Activated T-cell treated with anti-CD3 and anti-CD28 coated beads, Interleukin-2, amount 50 U/mL, for 4 hours (primary cell): ENCODE data around the gene RASGRF1. TPM values are rescaled to one million over a fixed set of nuclear protein-coding genes. Genes with fewer than 3 reads are reported as not detected.

Experiments used
- ATAC-seq, 2 donors: fragments of 200-7000 bp; cut with Tn5 transposase; one replicate each; pipeline ENCODE4 v1.10.0; 2021
- DNase-seq: peaks from one replicate; pipeline ENCODE4 v3.0.0-alpha.2; 2020
- H3K27me3 Mint-ChIP-seq: one replicate; pipeline ENCODE4 v1.8.0; 2021; ENCODE audit warnings: low read depth, mixed read lengths
- H3K36me3 Mint-ChIP-seq: one replicate; pipeline ENCODE4 v1.8.0; 2022; ENCODE audit warnings: mixed read lengths; ENCODE audit not compliant: insufficient read depth
- H3K4me1 Mint-ChIP-seq: one replicate; pipeline ENCODE4 v1.8.0; 2021; ENCODE audit warnings: low read depth, mixed read lengths
- H3K4me3 Mint-ChIP-seq: one replicate; pipeline ENCODE4 v1.8.0; 2021; ENCODE audit warnings: mild to moderate bottlenecking, moderate library complexity, mixed read lengths
- H3K9me3 Mint-ChIP-seq: one replicate; pipeline ENCODE4 v1.8.0; 2021; ENCODE audit warnings: mixed read lengths
- total RNA-seq, 3 donors: library from RNA; stranded (reverse); gene quantifications; one replicate each; pipeline ENCODE4 v1.2.1, GENCODE V29; 2021

RASGRF1 gene
- total RNA-seq, 3 donors from 2014 or later, result 0.05 TPM; not detected in 2

DNA sequence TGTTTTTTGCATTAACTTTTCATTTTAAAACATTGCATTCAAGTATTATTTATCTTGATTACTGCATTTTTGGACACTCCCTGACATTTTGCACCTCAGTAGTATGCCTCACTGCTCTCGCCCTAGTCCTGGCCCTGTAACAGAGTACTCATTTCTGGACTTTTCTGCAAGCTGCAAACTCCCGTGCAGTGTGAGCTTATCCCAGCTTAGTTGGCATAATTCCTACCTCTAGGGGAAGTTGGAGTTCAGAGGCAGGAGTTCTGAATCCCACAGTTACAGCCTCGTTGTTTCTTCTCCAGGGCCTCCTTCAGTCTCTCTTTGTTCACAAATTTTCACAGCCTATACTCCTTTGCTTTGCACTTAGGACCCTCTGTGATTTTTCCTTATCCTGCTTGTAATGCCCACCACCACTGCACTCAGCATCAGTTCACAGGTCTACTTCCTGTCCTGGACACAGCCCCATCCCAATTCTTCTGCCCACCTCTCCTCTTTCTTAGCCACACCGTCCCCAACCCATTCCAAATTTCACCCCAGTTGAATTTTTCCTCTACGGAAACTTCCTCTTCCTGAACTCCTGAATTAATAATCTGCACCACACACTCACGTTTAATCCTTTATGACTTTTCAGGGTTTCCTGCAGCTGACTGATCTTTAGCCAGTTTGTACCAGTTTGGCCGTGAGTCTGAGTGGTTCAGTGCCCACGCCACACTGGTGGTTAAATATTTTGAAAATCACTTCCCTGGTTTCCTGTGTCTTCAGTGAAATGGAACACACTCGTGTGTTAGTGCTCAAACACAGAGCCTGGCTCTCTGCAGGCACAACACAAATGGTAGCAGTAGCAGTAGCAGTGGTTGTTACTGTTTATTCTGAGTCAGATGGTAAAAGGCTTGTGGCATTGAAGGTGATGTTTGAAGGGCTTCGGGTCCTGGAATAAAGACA, 139.4 kb downstream of the RASGRF1 start:
- ATAC-seq (peak in 1 of 2 donors; percentile 25), DNase-seq (no peak)
- no peaks in the 10 kb centered on the region for H3K9me3 Mint-ChIP-seq
- H3K27me3 Mint-ChIP-seq, result no peaks in the 10 kb centered on the region
- H3K4me1 Mint-ChIP-seq, result peaks cover 8% of the 10 kb centered on the region
- H3K36me3 Mint-ChIP-seq, result no peaks in the 10 kb centered on the region
- no peak overlapping the region for H3K4me3 Mint-ChIP-seq

DNA sequence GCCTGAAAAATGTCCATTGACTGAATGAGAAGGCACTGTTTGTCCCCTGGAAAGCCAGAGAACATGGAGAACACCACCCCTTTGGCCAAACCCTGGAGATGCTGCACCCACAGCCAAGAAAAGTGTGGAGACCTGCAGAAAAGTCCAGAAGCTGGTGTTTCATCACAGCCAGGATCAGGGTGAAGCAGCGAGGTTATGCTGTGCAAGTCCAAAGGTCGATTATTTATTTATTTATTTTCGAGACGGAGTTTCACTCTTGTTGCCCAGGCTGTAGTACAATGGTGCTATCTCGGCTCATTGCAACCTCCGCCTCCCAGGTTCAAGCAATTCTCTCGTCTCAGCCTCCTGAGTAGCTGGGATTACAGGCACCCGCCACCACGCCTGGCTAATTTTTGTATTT, 140.2 kb downstream of the RASGRF1 start:
- ATAC-seq, result no peak
- no peak for DNase-seq
- Mint-ChIP-seq H3K9me3 (no peaks in the 10 kb centered on the region), H3K4me3 (no peak overlapping the region), H3K4me1 (peaks cover 8% of the 10 kb centered on the region), H3K27me3 (no peaks in the 10 kb centered on the region), H3K36me3 (no peaks in the 10 kb centered on the region)

DNA sequence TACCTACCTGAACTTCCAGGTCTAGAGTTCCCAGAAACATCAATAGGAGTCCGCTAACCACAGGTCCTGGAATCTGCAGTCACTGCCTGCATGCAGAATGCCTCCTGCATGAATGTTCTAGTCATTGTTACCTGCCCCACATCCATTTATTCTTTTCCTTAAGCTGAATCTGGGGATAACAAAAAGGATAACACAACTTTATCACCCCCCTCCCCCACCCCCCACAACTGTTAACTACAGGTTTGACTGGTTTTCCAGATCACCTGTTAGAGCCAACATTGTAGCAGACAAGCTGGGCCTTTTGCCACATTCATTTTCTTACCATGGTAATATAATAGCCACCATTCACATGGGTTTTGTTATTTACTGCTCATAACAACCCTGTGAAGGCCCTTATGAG, 141.1 kb downstream of the RASGRF1 start:
- no peaks in the 10 kb centered on the region for H3K36me3 Mint-ChIP-seq
- no peak for ATAC-seq
- peaks cover 10% of the 10 kb centered on the region for H3K4me1 Mint-ChIP-seq
- no peaks in the 10 kb centered on the region for H3K9me3 Mint-ChIP-seq
- no peak for DNase-seq
- H3K27me3 Mint-ChIP-seq, result no peaks in the 10 kb centered on the region
- no peak overlapping the region for H3K4me3 Mint-ChIP-seq

DNA sequence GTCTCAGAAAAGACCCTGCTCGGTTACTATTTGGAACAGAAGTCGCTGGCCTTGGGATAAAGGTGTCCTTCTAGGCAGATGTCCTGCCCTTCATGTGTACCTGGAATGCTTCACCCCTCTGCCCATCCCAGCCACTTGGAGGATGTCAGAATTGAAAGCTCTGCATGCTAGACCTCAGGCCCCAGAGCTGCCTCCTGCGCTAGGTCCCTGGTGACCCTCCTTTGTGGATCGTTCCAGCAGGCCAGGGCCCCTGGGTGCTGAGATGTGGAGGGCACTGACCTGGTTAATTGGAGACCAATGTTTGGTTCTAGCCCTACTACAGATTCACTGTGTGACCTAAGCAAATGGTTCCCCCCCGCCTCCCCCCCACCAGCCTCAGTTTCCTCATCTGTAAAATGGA, 143.1 kb downstream of the RASGRF1 start:
- peaks cover 11% of the 10 kb centered on the region for H3K4me1 Mint-ChIP-seq
- H3K27me3 Mint-ChIP-seq, result no peaks in the 10 kb centered on the region
- H3K4me3 Mint-ChIP-seq, result no peak overlapping the region
- ATAC-seq (no peak), DNase-seq (no peak)
- no peaks in the 10 kb centered on the region for H3K9me3 Mint-ChIP-seq
- H3K36me3 Mint-ChIP-seq, result no peaks in the 10 kb centered on the region

DNA sequence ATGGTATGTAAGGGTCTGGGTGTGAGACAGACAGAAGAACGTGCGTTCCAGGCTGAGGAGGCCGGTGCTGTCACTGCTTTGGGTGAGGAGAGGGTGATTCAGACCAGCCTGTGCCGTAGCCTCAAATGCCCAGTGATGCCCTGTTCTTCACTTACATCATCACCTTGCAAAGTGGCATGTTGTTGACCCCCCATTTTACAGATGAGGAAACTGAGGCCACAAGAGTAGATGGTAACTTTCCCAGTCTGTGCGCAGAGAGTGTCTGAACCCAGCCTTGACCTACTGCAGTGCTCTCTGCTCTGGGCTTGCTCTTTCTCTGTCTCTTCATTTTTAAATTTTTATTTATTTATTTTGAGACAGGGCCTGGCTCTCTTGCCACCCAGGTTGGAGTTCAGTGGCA, 144.1 kb downstream of the RASGRF1 start:
- peak overlapping the region; percentile 28 for H3K4me3 Mint-ChIP-seq

DNA sequence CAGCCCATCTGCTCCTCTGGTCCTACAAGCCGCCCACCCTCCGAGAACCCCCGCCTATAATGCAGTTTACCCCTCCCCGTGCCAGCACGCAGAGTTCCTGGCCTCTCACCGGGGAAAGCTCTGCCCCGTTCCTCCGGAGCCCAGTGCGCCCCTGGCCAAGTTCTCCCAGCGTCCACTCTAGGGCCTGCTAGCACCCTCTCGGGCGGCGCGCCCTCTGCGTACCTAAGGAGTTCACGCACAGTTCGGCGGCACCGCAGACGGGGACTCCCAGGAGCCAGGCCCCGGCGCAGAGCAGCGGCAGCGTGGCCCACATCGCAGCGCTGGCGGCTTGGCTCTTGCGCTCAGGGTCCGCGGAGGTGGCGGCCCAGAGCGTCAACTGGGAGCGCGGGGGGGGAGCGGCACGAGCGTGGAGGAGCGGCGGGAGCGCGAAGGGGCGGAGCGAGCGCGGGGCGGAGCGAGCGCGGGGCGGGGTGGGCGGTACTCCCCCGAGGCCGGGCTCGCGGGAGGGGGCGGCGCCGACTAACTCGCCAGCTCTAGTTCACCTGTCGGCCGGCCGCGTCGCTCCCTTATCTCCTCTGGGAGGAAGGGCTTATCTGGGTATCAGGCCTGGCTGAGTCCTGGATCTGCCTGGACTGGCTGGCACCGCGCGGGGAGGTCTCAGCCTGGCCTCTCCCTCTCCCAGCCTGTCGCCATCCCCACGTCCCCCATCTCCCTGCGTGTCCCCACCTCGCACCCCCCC, 145.7 kb downstream of the RASGRF1 start, which contains the start of gene CTSH:
CTSH (minus strand) TSS at position 378 of the 739 bp plus-strand sequence; CDS start at position 313, 65 bp downstream.
- peaks cover 5% of the 10 kb centered on the region for H3K4me1 Mint-ChIP-seq
- H3K36me3 Mint-ChIP-seq, result no peaks in the 10 kb centered on the region
- ATAC-seq, result peak; percentile 89 to 94

More for the DNA sequence above, 144.1 kb downstream of the RASGRF1 start:
- Mint-ChIP-seq H3K27me3 (peaks cover 2% of the 10 kb centered on the region), H3K4me1 (peaks cover 8% of the 10 kb centered on the region), H3K36me3 (no peaks in the 10 kb centered on the region), H3K9me3 (no peaks in the 10 kb centered on the region)
- DNase-seq (no peak), ATAC-seq (no peak)

DNA sequence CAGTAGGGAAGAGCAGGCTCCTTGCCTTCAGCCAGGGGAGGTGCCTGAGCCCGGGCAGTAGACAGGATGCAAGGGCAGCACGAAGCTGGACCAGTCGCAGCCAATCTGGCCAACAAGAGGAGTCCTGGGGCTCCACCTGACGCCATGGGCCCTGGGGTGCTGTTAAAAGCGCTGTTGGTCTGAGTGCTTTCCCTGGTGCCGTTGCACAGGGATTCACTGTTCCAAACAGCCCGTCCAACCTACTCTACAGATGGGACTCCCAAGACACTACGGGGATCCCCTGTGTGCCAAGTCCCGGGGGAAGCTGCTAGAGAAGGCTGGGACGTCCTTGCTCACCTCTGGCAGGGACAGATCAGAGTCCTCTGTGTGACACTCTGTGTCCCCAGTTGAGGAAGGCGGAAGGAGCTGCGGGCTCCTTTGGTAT, 146.4 kb downstream of the RASGRF1 start:
- H3K27me3 Mint-ChIP-seq, result peaks cover 2% of the 10 kb centered on the region
- H3K4me1 Mint-ChIP-seq, result peaks cover 10% of the 10 kb centered on the region
- no peaks in the 10 kb centered on the region for H3K9me3 Mint-ChIP-seq
- no peaks in the 10 kb centered on the region for H3K36me3 Mint-ChIP-seq
- peak; percentile 11 for ATAC-seq
- H3K4me3 Mint-ChIP-seq, result peak overlapping the region; percentile 80
- no peak for DNase-seq

More for the DNA sequence above, 145.7 kb downstream of the RASGRF1 start, which contains the start of gene CTSH:
- Mint-ChIP-seq H3K4me3 (peak within 1 kb of the TSS; percentile 80), H3K9me3 (no peaks in the 10 kb centered on the region), H3K27me3 (peaks cover 2% of the 10 kb centered on the region)
- peak; percentile 70 for DNase-seq

DNA sequence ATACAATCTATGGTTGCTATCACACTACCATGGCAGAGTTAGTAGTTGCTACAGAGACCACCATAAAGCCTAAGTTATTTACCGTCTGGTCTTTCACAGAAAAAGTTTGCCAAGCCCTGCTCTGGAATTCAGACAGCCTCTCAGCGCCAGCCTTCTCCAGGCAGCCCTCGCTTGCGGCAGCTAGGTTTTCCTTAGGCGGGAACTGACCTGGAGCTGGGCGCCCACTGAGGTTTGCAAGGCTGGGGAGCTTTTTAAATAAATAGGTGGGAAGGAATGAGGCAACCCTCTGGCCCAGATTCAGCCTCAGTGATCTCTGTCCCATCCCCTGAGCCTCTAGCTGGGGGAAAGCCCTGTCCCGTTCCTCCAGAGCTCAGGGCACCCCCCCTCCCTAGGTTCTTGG, 146.9 kb downstream of the RASGRF1 start:
- Mint-ChIP-seq H3K4me3 (peak overlapping the region; percentile 80), H3K4me1 (peaks cover 15% of the 10 kb centered on the region), H3K36me3 (no peaks in the 10 kb centered on the region)

DNA sequence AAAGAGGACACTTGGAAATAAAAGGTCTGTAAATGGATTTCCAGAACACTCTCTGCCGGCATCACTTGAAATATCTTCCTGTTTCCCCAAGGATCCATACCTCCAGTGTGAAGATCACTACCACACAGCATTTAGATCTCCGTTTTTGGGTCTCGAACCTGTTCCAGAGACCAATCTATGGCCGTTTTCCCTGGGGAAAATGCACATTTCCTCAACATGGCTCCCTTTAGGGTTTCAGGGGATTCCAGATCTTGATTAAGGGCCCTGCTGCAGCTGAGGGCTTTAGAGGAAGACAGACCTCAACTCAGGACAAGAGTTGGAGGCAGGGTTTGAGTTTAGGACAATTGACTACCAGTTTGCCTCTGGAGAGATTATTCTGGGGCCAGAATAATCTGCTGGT, 147.8 kb downstream of the RASGRF1 start:
- DNase-seq (no peak), ATAC-seq (no peak)
- H3K4me3 Mint-ChIP-seq, result no peak overlapping the region
- peaks cover 3% of the 10 kb centered on the region for H3K36me3 Mint-ChIP-seq
- peaks cover 20% of the 10 kb centered on the region for H3K4me1 Mint-ChIP-seq
- H3K9me3 Mint-ChIP-seq, result no peaks in the 10 kb centered on the region
- H3K27me3 Mint-ChIP-seq, result peaks cover 5% of the 10 kb centered on the region

More for the DNA sequence above, 146.9 kb downstream of the RASGRF1 start:
- Mint-ChIP-seq H3K27me3 (peaks cover 2% of the 10 kb centered on the region), H3K9me3 (no peaks in the 10 kb centered on the region)
- ATAC-seq (no peak), DNase-seq (no peak)

DNA sequence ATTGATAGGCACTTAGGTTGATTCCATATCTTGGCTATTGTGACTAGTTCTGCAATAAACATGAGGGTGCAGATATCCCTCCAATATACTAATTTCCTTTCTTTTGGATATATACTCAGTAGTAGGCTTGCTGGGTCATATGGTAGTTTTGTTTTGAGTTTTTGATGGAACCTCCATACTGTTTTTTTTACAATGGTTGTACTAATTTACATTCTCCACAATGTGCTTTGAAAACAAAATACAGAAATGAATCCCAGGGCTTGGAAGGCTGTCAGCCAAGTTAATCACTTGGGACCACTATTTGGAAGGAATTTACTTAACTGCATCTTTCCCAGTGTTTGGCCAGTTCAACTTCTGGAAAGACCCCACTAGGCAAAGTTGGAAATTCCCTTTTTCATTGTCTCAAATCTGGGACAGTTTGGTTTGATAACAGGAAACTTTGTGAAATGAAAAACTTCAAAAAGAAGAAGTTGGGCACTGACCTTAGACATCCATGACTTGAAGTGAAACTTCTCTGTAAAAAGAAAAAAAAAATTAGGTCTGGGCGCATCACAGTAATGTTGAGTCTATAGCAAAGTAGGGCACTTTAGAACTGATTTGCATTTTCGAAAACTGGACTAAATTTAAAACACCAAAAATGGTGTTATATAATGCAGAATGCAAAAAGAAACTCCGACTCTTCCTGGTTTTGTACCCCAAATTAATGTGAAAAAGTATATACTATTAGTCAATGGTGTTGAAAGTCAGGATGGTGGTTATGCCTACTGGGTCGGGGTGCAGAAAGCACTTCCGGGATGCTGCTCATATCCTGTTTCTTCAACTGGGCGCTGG, 151.7 kb downstream of the RASGRF1 start:
- peak overlapping the region; percentile 53 for H3K4me3 Mint-ChIP-seq
- peak in 1 of 2 donors; percentile 67 for ATAC-seq
- H3K4me1 Mint-ChIP-seq, result peaks cover 26% of the 10 kb centered on the region
- H3K27me3 Mint-ChIP-seq, result peaks cover 9% of the 10 kb centered on the region
- no peak for DNase-seq
- H3K9me3 Mint-ChIP-seq, result no peaks in the 10 kb centered on the region
- H3K36me3 Mint-ChIP-seq, result peaks cover 7% of the 10 kb centered on the region

DNA sequence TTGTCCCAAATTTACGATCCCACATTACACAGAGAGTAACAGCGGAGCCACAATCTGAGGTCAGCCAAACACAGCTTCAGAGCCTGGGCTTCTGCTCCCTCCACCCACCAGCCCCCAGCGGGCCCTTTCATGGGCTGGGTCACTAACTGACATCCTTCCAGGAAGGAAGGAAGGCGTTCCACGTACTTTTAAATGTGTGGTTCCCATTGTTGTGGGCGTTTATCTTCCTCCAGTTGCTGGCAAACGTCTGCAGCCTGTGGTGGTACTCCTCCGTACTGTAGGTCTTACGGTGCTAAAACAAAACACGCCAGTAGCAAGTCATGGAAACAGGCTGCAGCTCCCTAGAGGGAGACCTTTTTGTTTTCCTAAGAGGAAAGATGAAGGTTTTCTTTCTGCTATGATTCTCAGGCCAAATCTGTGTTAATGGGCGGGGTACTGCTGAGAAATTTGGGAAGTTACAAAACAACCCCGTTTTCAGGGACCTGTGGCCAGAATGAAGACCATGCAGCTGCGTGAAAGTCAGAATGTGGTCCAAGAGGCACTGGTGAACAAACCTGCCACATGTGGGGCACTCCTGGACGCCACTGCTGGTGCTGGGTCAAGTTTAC, 153.3 kb downstream of the RASGRF1 start:
- H3K36me3 Mint-ChIP-seq, result peaks cover 7% of the 10 kb centered on the region
- H3K9me3 Mint-ChIP-seq, result no peaks in the 10 kb centered on the region
- DNase-seq, result no peak
- H3K4me3 Mint-ChIP-seq, result no peak overlapping the region
- H3K4me1 Mint-ChIP-seq, result peaks cover 26% of the 10 kb centered on the region
- peaks cover 9% of the 10 kb centered on the region for H3K27me3 Mint-ChIP-seq
- ATAC-seq, result no peak

DNA sequence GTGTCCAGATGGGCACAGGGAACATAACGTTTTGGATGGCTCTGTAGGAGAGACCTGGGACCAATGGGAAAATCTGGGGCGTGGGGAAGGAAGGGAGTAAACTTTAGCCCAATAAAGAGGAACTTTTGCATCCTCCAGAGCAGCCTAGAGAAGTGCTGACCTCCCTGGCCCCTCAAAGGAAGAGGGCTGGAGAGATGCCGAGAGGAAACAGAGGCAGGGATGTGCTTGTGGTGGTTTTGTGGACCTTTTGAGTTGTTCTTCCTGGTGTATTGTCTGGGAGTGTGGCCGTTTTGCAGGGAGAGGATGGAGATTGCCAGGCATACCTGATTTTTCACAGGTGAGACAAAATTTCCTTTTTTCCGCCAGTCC, 155.9 kb downstream of the RASGRF1 start:
- ATAC-seq, result no peak
- DNase-seq, result no peak
- Mint-ChIP-seq H3K36me3 (peaks cover 7% of the 10 kb centered on the region), H3K4me1 (peaks cover 24% of the 10 kb centered on the region), H3K9me3 (no peaks in the 10 kb centered on the region), H3K4me3 (no peak overlapping the region), H3K27me3 (peaks cover 8% of the 10 kb centered on the region)

DNA sequence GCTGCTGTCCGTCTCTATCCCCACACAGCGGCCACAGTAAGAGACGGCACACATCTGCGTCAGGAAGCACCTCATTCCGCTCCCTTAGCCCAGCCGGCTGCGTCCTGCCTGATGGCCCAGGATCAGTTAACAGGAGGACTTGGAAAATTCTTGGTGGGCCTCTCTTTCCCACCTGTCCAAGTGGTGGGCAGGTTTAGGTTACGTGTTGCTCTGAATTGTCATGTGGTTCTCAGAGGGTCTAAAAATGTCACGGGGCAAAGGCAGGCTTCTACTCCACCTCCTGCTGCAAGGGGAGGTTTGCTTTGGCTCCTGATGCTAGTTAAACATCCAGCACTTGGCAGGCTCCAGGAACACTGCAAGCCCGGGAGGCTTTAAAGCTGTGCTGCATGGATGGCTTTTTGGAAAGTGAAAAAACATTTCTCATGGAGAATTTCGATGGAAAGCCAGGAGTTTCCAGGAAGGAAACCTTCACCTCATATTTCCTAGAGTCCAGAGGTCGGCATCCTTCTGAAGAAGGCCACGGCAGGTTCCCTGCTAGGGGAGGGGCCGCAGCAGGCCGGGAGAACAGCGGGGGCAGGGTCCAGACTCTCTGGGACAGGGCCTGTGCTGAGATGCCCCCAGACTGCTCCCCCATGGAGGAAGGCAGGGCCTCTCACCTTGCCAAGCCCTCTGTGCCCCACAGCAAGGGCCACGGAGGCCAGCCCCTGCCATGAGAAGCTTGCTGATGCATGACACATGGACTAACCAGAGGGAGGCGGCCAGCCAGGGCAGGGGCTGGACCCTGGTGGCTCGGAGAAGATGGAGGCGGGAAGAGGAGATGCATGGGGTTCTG, 156.5 kb downstream of the RASGRF1 start:
- Mint-ChIP-seq H3K27me3 (peaks cover 8% of the 10 kb centered on the region), H3K36me3 (peaks cover 7% of the 10 kb centered on the region), H3K9me3 (no peaks in the 10 kb centered on the region), H3K4me3 (no peak overlapping the region), H3K4me1 (peaks cover 18% of the 10 kb centered on the region)
- ATAC-seq (no peak), DNase-seq (no peak)
